Gastroesophageal sphincter (tissue), 4 donors: ENCODE results near the gene TMEM231. TPM values are rescaled to one million over a fixed set of nuclear protein-coding genes. Genes with fewer than 3 reads are reported as not detected.

Experiments
- ATAC-seq: fragments of 150-250 bp; one replicate; pipeline ENCODE4 v1.9.1; 2016; ENCODE audit warnings: mild to moderate bottlenecking, moderate library complexity
- H3K27ac ChIP-seq, 4 donors: fragments of 200-600 bp; sonication (generic) in 3 of 4; 1 replicate in 3 of 4; 2 replicates in 1 of 4; pipeline ENCODE4 v1.5.1; 2016 to 2019
- H3K27me3 ChIP-seq: fragments of 200-600 bp; sonication (generic); one replicate; pipeline ENCODE4 v1.5.1; 2019
- H3K36me3 ChIP-seq, 2 donors: fragments of 200-600 bp; sonication (generic); one replicate each; pipeline ENCODE4 v1.5.1; 2019; ENCODE audit warnings: control low read depth in 1 of 2
- H3K4me1 ChIP-seq, 3 donors: fragments of 200-600 bp; sonication (generic); 1 replicate in 2 of 3; 2 replicates in 1 of 3; pipeline ENCODE4 v1.5.1; 2016 to 2019; ENCODE audit warnings: control low read depth in 2 of 3
- H3K4me3 ChIP-seq, 2 donors: fragments of 200-600 bp; sonication (generic); one replicate each; pipeline ENCODE4 v1.5.1; 2019; ENCODE audit warnings: mild to moderate bottlenecking in 1 of 2, moderate library complexity in 1 of 2
- H3K9me3 ChIP-seq, 3 donors: fragments of 200-600 bp; sonication (generic); one replicate each; pipeline ENCODE4 v1.5.1; 2017 to 2019; ENCODE audit warnings: control low read depth in 2 of 3
- CTCF ChIP-seq, 4 experiments: fragments of 200-600 bp in 2 of 4; fragments of 450-650 bp in 2 of 4; sonication (generic) in 1 of 4; IDR thresholded peaks; one replicate each; pipeline ENCODE4 v1.5.1; 2017 to 2019; ENCODE audit warnings: antibody characterized with exemption in 4 of 4, mild to moderate bottlenecking in 2 of 4, moderate library complexity in 2 of 4
- EP300 ChIP-seq: sonication (generic); formaldehyde crosslinking; IDR thresholded peaks from one replicate; pipeline ENCODE4 v1.6.1; 2017; ENCODE audit warnings: antibody characterized with exemption, mild to moderate bottlenecking
- POLR2A ChIP-seq, 2 donors: fragments of 450-650 bp; IDR thresholded peaks; one replicate each; pipeline ENCODE4 v1.6.1; 2017; ENCODE audit warnings: antibody characterized with exemption in 2 of 2, mild to moderate bottlenecking in 2 of 2, moderate library complexity in 1 of 2
- POLR2AphosphoS5 ChIP-seq: sonication (generic); formaldehyde crosslinking; IDR thresholded peaks from one replicate; pipeline ENCODE4 v1.6.1; 2017; ENCODE audit warnings: antibody characterized with exemption
- WGBS, 2 donors: methylation state at CpG; one replicate each; pipeline ENCODE4 v1.1.5; 2018; ENCODE audit warnings: low coverage in 1 of 2; 5-methylcytosine and 5-hydroxymethylcytosine counted together
- total RNA-seq, 4 donors: library from RNA; depleted of rRNA; stranded (reverse); fragments of >200 nt; gene quantifications; one replicate each; pipeline ENCODE4 v1.1.0, GENCODE V29; 2016

Gene TMEM231
- total RNA-seq, 4 donors from 2014 or later: 7.2 to 12.0 (median 9.3) TPM

- 48 to 58% methylated on average over 4 of the region's 4 CpGs for WGBS, 2 donors
- Histone ChIP-seq H3K27ac (peak overlapping the region in 1 of 4 donors; percentile 4), H3K4me1 (peaks cover 0 to 40% (median 0%) of the 10 kb centered on the region in 3 donors), H3K36me3 (no peaks in the 10 kb centered on the region), H3K9me3 (no peaks in the 10 kb centered on the region), H3K27me3 (no peaks in the 10 kb centered on the region), H3K4me3 (no peak overlapping the region)
- TF ChIP-seq POLR2AphosphoS5 (no peak), POLR2A (IDR thresholded peaks at IDR 0.05) (no peak), CTCF (IDR thresholded peaks at IDR 0.05) (no peak), EP300 (no peak)
- ATAC-seq: no peak
Measured at GRCh38 chr16:75497558-75497957, 58.5 kb downstream of the TMEM231 start.

- no peak for TF ChIP-seq POLR2A (IDR thresholded peaks at IDR 0.05)
- no peak for TF ChIP-seq EP300
- no peak for TF ChIP-seq POLR2AphosphoS5
- TF ChIP-seq CTCF (IDR thresholded peaks at IDR 0.05): no peak
- Histone ChIP-seq H3K4me1 (peaks cover 0 to 26% (median 0%) of the 10 kb centered on the region in 3 donors), H3K36me3 (no peaks in the 10 kb centered on the region), H3K27ac (peak within 1 kb of the TSS in 2 of 4 donors; percentile 19 to 53), H3K4me3 (peak within 1 kb of the TSS; percentile 18 to 50), H3K27me3 (no peaks in the 10 kb centered on the region), H3K9me3 (no peaks in the 10 kb centered on the region)
- ATAC-seq: peak; percentile 63
- WGBS, 2 donors: 3% methylated on average over 5 of the region's 43 CpGs; no CpG with 5 or more reads in 1 of the 2 donors
Measured at GRCh38 chr16:75495076-75495674, 60.9 kb downstream of the TMEM231 start, which contains the start of gene CHST6. TSS of gene CHST6 (minus strand) at chr16:75495441. CDS start at chr16:75479828, 15,613 bp downstream.

DNA sequence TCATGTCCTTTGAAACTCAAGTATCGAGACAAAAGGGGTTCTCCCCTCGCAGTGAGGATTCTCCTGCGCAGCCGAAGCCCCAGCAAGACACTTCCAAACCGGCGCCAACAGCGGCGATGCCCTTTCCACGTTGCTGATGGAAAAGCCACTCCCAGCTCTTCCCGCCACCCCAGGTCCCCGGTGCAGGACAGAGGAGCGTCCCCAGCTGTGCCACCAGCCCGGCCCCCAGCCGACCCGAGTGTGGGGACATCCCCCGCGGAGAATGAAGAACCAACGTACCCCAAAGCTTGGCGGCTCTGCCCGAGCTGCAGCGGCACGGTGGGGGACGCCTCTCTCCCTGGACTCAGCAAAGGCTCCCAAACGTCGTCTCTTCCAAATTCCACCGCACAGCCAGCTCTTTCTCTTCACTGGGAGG is 61.4 kb downstream of the TMEM231 start:
- H3K9me3 ChIP-seq: no peaks in the 10 kb centered on the region
- TF ChIP-seq POLR2AphosphoS5: no peak
- TF ChIP-seq EP300: no peak
- no peak for TF ChIP-seq POLR2A (IDR thresholded peaks at IDR 0.05)
- no peak for TF ChIP-seq CTCF (IDR thresholded peaks at IDR 0.05)
- H3K4me1 ChIP-seq: peaks cover 0 to 26% (median 0%) of the 10 kb centered on the region in 3 donors
- H3K27me3 ChIP-seq: no peaks in the 10 kb centered on the region
- peak; percentile 17 for ATAC-seq
- peak overlapping the region in 2 of 4 donors; percentile 19 to 53 for H3K27ac ChIP-seq
- peak overlapping the region; percentile 18 to 50 for H3K4me3 ChIP-seq
- 0 to 2% methylated on average over 1 to 9 of the region's 26 CpGs for WGBS, 2 donors
- no peaks in the 10 kb centered on the region for H3K36me3 ChIP-seq

DNA sequence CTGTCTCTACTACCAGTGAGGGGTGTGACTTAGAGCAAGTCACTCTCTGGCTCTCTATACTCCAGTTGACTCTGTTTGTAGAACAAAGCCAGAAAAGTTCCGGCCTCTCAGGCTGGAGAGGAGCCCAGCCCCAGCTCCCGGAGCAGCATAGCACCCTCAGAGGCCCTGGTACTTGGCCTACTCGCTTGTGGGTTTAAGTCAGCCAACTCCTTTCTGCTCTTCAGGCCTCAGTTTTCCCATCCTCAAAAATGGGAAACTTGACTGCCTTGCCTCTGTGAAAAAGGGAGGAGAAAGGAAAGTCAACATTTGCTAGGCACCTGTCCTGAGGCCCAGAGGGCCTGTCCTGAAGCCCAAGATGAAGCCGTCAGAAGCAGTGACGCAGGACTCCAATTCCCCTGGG is 61.9 kb downstream of the TMEM231 start:
- H3K4me3 ChIP-seq: no peak overlapping the region
- no peak for ATAC-seq

More for the DNA sequence above, 61.9 kb downstream of the TMEM231 start:
- Histone ChIP-seq H3K36me3 (no peaks in the 10 kb centered on the region), H3K27ac (peak overlapping the region in 1 of 4 donors; percentile 53), H3K27me3 (no peaks in the 10 kb centered on the region), H3K4me1 (peaks cover 0 to 26% (median 0%) of the 10 kb centered on the region in 3 donors), H3K9me3 (no peaks in the 10 kb centered on the region)
- 60% methylated on average over 1 of the region's 5 CpGs; no CpG with 5 or more reads in 1 of the 2 donors for WGBS, 2 donors
- TF ChIP-seq POLR2A (IDR thresholded peaks at IDR 0.05) (no peak), CTCF (IDR thresholded peaks at IDR 0.05) (no peak), EP300 (no peak)
